NCI-H2227 treated with DMSO at 0.1 percent for 48 hours (cell line): ENCODE measurements around the gene JAK1.
"Not testable (repeated sequence)": the region's sequence is repeated elsewhere in the genome, so short reads cannot be mapped to it uniquely, and the experiment has no call there.

Source experiments
- DNase-seq: peaks from one replicate; lab custom pipeline; 2025; lab: John Stamatoyannopoulos, UW

JAK1 gene

GRCh38 chr1:64920941-64921589, 45.3 kb downstream of the JAK1 start:
- DNase-seq: no peak

GRCh38 chr1:64919120-64919519, 47.2 kb downstream of the JAK1 start:
- DNase-seq: not testable (repeated sequence)

- DNase-seq: no peak
Observed at GRCh38 chr1:64917907-64918306, 48.4 kb downstream of the JAK1 start.

- DNase-seq: no peak
Observed at GRCh38 chr1:64917328-64917861, 49.0 kb downstream of the JAK1 start.

- no peak for DNase-seq
Observed at GRCh38 chr1:64915381-64916274, 50.7 kb downstream of the JAK1 start.

GRCh38 chr1:64913361-64914015, 52.9 kb downstream of the JAK1 start:
- no peak for DNase-seq

- no peak for DNase-seq
Observed at GRCh38 chr1:64912191-64912590, 54.2 kb downstream of the JAK1 start.

GRCh38 chr1:64911326-64911725, 55.0 kb downstream of the JAK1 start:
- no peak for DNase-seq

- DNase-seq: no peak
Observed at GRCh38 chr1:64909031-64909430, 57.3 kb downstream of the JAK1 start.

- no peak for DNase-seq
Observed at GRCh38 chr1:64908575-64908974, 57.8 kb downstream of the JAK1 start.

GRCh38 chr1:64906447-64906846, 59.9 kb downstream of the JAK1 start:
- DNase-seq: no peak

- DNase-seq: no peak
Observed at GRCh38 chr1:64903593-64903992, 62.8 kb downstream of the JAK1 start.

GRCh38 chr1:64901663-64902062, 64.7 kb downstream of the JAK1 start:
- no peak for DNase-seq

- DNase-seq: no peak
Observed at GRCh38 chr1:64900916-64901315, 65.4 kb downstream of the JAK1 start.

GRCh38 chr1:64898107-64898861, 68.1 kb downstream of the JAK1 start:
- no peak for DNase-seq

GRCh38 chr1:64896551-64896950, 69.8 kb downstream of the JAK1 start:
- DNase-seq: no peak

- DNase-seq: no peak
Observed at GRCh38 chr1:64895500-64895899, 70.8 kb downstream of the JAK1 start.

GRCh38 chr1:64894438-64895196, 71.7 kb downstream of the JAK1 start:
- DNase-seq: no peak

GRCh38 chr1:64893921-64894320, 72.4 kb downstream of the JAK1 start:
- DNase-seq: no peak

GRCh38 chr1:64892576-64893573, 73.5 kb downstream of the JAK1 start:
- no peak for DNase-seq
